ENCODE measurements around the gene IER5L.

IER5L gene

GRCh38 chr9:129177791-129178567 lies at the start of gene IER5L:
Gene IER5L, minus strand, starts transcription at chr9:129178261. Its CDS starts 209 bp downstream, at chr9:129178052.
- peak; percentile 93 for DNase-seq

- DNase-seq: no peak
Measured at GRCh38 chr9:129227843-129228189, 49.8 kb upstream of the IER5L start.

- no peak for DNase-seq
Measured at GRCh38 chr9:129225815-129226214, 47.8 kb upstream of the IER5L start.

- DNase-seq: no peak
Measured at GRCh38 chr9:129225490-129225778, 47.4 kb upstream of the IER5L start.

GRCh38 chr9:129224618-129225489 lies 46.8 kb upstream of the IER5L start:
- DNase-seq: no peak

GRCh38 chr9:129223551-129224208 lies 45.6 kb upstream of the IER5L start:
- peak; percentile 21 for DNase-seq

- DNase-seq: no peak
Measured at GRCh38 chr9:129222819-129223218, 44.8 kb upstream of the IER5L start.

- no peak for DNase-seq
Measured at GRCh38 chr9:129221979-129222635, 44.0 kb upstream of the IER5L start.

- no peak for DNase-seq
Measured at GRCh38 chr9:129221233-129221632, 43.2 kb upstream of the IER5L start.

GRCh38 chr9:129220771-129221170 lies 42.7 kb upstream of the IER5L start:
- DNase-seq: no peak

- DNase-seq: no peak
Measured at GRCh38 chr9:129218918-129219317, 40.9 kb upstream of the IER5L start.

- DNase-seq: no peak
Measured at GRCh38 chr9:129218272-129218625, 40.2 kb upstream of the IER5L start.

GRCh38 chr9:129213551-129213950 lies 35.5 kb upstream of the IER5L start:
- DNase-seq: no peak

GRCh38 chr9:129211686-129212085 lies 33.6 kb upstream of the IER5L start:
- peak; percentile 51 for DNase-seq

GRCh38 chr9:129210125-129210524 lies 32.1 kb upstream of the IER5L start:
- DNase-seq: no peak

- DNase-seq: no peak
Measured at GRCh38 chr9:129209580-129209979, 31.5 kb upstream of the IER5L start.

GRCh38 chr9:129209109-129209508 lies 31.0 kb upstream of the IER5L start:
- DNase-seq: no peak

GRCh38 chr9:129208207-129209032 lies 30.4 kb upstream of the IER5L start:
- peak; percentile 90 for DNase-seq

- no peak for DNase-seq
Measured at GRCh38 chr9:129206905-129207304, 28.8 kb upstream of the IER5L start.

GRCh38 chr9:129206401-129206800 lies 28.3 kb upstream of the IER5L start:
- peak; percentile 31 for DNase-seq

- no peak for DNase-seq
Measured at GRCh38 chr9:129204840-129205239, 26.8 kb upstream of the IER5L start.

- no peak for DNase-seq
Measured at GRCh38 chr9:129203556-129203909, 25.5 kb upstream of the IER5L start.

Measured in NCI-H510A treated with DMSO at 0.1 percent for 48 hours (cell line).